Measurements from ENCODE around the gene CCDC88C.

The CCDC88C gene

DNA sequence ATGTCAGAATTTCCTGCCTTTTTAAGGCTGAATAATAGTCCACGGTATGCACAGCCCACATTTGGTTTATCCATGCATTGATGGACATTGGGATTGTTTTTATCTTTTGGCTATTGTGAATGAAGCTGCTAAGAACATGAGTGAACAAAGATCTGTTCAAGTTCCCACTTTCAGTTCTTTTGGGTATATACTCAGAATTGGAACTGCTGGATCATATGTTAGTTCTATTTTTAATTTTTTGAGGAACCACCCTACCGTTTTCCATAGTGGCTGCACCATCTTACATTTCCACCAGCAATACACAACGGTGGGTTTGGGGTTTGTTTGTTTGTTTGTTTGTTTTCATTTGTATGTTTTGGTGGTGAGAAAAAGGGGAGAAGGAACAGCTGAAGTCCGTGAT is 179.5 kb downstream of the CCDC88C start:
- Histone ChIP-seq H3K4me2 (ENCODE audit: low read length) (no peak overlapping the region), H3K4me1 (no peaks in the 10 kb centered on the region), H3K9ac (no peak overlapping the region), H2AFZ (no peak overlapping the region), H3K36me3 (ENCODE audit: control insufficient read depth, insufficient read depth, low read length) (no peaks in the 10 kb centered on the region), H3K9me3 (ENCODE audit: control insufficient read depth, low read length) (no peaks in the 10 kb centered on the region), H3K4me3 (ENCODE audit: low read depth, low read length) (no peak overlapping the region), H3K27me3 (ENCODE audit: control insufficient read depth, insufficient read depth, low read length) (no peaks in the 10 kb centered on the region), H3K79me2 (no peaks in the 10 kb centered on the region), H3K27ac (no peak overlapping the region)
- TF ChIP-seq, protein P1, sequence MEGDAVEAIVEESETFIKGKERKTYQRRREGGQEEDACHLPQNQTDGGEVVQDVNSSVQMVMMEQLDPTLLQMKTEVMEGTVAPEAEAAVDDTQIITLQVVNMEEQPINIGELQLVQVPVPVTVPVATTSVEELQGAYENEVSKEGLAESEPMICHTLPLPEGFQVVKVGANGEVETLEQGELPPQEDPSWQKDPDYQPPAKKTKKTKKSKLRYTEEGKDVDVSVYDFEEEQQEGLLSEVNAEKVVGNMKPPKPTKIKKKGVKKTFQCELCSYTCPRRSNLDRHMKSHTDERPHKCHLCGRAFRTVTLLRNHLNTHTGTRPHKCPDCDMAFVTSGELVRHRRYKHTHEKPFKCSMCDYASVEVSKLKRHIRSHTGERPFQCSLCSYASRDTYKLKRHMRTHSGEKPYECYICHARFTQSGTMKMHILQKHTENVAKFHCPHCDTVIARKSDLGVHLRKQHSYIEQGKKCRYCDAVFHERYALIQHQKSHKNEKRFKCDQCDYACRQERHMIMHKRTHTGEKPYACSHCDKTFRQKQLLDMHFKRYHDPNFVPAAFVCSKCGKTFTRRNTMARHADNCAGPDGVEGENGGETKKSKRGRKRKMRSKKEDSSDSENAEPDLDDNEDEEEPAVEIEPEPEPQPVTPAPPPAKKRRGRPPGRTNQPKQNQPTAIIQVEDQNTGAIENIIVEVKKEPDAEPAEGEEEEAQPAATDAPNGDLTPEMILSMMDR (IDR thresholded peaks at IDR 0.05) = no peak

DNA sequence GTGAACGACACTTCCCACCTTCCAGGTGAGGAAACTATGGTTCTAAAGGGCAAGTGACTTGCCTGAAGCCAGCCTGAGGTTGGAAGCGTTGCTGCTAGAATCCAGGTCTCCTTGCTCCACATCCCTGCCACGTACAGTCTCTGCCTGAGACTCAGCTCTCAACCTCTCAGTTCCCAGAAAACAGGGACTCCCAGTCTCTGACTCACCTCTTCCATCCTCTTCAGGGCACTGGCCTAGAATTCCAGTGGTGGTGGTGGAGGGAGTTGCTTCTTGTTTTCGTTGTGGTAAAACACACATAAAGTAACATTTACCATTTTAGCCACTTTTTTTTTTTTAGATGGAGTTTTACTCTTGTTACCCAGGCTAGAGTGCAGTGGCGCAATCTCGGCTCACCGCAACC is 180.4 kb downstream of the CCDC88C start:
- no peak overlapping the region for H3K4me2 ChIP-seq (ENCODE audit: low read length)
- no peak overlapping the region for H3K27ac ChIP-seq
- no peak overlapping the region for H3K4me3 ChIP-seq (ENCODE audit: low read depth, low read length)
- TF ChIP-seq, protein P1 (IDR thresholded peaks at IDR 0.05) = no peak
- H3K79me2 ChIP-seq = no peaks in the 10 kb centered on the region
- H3K36me3 ChIP-seq (ENCODE audit: control insufficient read depth, insufficient read depth, low read length) = no peaks in the 10 kb centered on the region
- no peak overlapping the region for H2AFZ ChIP-seq
- no peaks in the 10 kb centered on the region for H3K27me3 ChIP-seq (ENCODE audit: control insufficient read depth, insufficient read depth, low read length)
- H3K9ac ChIP-seq = no peak overlapping the region
- H3K9me3 ChIP-seq (ENCODE audit: control insufficient read depth, low read length) = no peaks in the 10 kb centered on the region
- no peaks in the 10 kb centered on the region for H3K4me1 ChIP-seq

DNA sequence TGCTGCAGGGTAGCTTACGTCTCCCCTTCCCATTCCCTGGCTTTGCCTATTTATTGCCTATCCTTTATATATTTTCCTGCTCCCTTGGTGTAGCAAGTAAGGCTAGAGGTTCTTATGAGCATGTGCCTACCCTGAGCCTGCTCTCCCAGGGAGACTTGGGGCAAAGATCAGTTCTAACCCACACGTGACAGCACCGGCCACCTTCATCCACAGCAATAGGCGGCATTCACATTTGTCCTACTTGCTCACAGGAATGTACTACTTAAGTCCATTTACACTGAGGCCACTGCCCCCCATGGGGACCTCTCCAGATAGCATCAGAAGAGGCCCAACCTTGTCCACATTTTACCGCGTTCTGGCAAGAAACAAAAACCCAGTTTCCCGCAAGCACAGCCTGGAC is 181.8 kb downstream of the CCDC88C start:
- TF ChIP-seq, protein P1 (IDR thresholded peaks at IDR 0.05) = no peak
- Histone ChIP-seq H3K27me3 (ENCODE audit: control insufficient read depth, insufficient read depth, low read length) (no peaks in the 10 kb centered on the region), H3K79me2 (no peaks in the 10 kb centered on the region), H3K9me3 (ENCODE audit: control insufficient read depth, low read length) (no peaks in the 10 kb centered on the region), H3K4me2 (ENCODE audit: low read length) (no peak overlapping the region), H3K36me3 (ENCODE audit: control insufficient read depth, insufficient read depth, low read length) (no peaks in the 10 kb centered on the region), H3K27ac (no peak overlapping the region), H2AFZ (no peak overlapping the region), H3K9ac (no peak overlapping the region), H3K4me3 (ENCODE audit: low read depth, low read length) (no peak overlapping the region), H3K4me1 (no peaks in the 10 kb centered on the region)

DNA sequence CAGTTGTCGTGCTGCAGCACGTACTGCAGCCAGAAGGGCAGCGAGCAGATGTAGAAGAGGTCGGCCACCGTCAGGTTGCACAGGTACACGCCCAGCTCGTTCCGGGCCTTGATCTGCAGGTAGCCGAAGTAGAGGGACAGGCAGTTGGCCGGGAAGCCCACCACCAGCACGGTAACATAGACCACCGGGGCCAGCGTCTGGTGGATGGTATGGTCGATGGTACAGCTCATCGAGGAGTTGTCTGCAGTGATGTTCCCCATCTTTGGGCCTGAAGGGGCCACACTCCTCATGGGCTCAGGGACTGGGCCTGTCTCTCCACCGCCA is 182.9 kb downstream of the CCDC88C start:
- TF ChIP-seq, protein P1 (IDR thresholded peaks at IDR 0.05) = no peak

DNA sequence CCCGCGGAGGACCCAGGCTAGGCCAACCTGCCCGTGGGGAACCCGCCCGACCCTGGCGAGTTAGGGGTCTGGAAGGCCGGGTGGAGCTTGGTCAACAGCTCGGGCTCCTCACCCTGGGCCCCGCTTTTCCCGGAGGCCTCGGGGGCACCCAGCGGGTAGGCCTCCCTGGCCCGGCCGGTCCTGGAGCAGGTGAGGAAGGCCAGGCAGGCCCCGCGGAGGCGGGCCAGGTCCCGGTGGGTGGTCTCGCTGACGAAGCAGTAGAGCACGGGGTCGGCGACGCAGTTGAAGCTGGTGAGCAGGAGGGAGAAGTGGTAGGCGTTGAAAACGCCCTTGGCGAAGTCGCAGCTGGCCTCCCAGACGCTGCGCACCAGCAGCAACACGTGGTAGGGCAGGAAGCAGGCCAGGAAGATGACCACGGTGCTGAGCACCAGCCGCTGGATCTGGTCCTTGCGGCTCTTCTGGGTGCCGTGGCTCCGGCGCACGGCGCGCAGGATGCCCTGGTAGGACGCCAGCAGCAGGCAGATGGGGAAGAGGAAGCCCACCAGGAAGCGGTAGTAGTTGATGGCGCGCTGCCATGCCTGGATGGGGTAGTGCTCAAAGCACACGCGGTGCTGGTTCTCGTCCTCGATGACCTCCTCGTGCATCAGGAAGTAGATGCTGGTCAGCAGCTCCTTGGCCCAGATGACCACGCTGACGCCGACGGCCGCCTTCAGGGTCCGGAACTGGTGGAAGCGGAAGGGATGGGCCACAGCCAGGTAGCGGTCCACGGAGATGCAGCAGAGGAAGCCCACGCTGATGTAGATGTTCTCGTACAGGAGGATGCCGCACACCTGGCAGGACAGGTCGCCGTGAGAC is 183.5 kb downstream of the CCDC88C start:
- Histone ChIP-seq H2AFZ (no peak overlapping the region), H3K27ac (no peak overlapping the region), H3K9ac (no peak overlapping the region), H3K9me3 (ENCODE audit: control insufficient read depth, low read length) (no peaks in the 10 kb centered on the region), H3K27me3 (ENCODE audit: control insufficient read depth, insufficient read depth, low read length) (no peaks in the 10 kb centered on the region), H3K4me1 (no peaks in the 10 kb centered on the region), H3K4me2 (ENCODE audit: low read length) (no peak overlapping the region), H3K79me2 (no peaks in the 10 kb centered on the region), H3K4me3 (ENCODE audit: low read depth, low read length) (no peak overlapping the region), H3K36me3 (ENCODE audit: control insufficient read depth, insufficient read depth, low read length) (no peaks in the 10 kb centered on the region)
- TF ChIP-seq, protein P1 (IDR thresholded peaks at IDR 0.05) = no peak

More for the DNA sequence above, 182.9 kb downstream of the CCDC88C start:
- Histone ChIP-seq H3K36me3 (ENCODE audit: control insufficient read depth, insufficient read depth, low read length) (no peaks in the 10 kb centered on the region), H3K79me2 (no peaks in the 10 kb centered on the region), H3K4me2 (ENCODE audit: low read length) (no peak overlapping the region), H2AFZ (no peak overlapping the region), H3K9ac (no peak overlapping the region), H3K4me3 (ENCODE audit: low read depth, low read length) (no peak overlapping the region), H3K9me3 (ENCODE audit: control insufficient read depth, low read length) (no peaks in the 10 kb centered on the region), H3K27ac (no peak overlapping the region), H3K27me3 (ENCODE audit: control insufficient read depth, insufficient read depth, low read length) (no peaks in the 10 kb centered on the region), H3K4me1 (no peaks in the 10 kb centered on the region)

Measured in parathyroid adenoma (tissue), 2 donors.